GM18511 (cell line): Measurements from ENCODE around the gene SPTBN1.
"Not testable (repeated sequence)": the region's sequence is repeated elsewhere in the genome, so short reads cannot be mapped to it uniquely, and the experiment has no call there.

Source experiments
- ATAC-seq: cut with Tn5 transposase; IDR thresholded peaks from one replicate; pipeline ENCODE4 v1.9.1; 2021; ENCODE audit warnings: mild to moderate bottlenecking, moderate library complexity; ENCODE audit not compliant: unreplicated experiment

SPTBN1 gene

DNA sequence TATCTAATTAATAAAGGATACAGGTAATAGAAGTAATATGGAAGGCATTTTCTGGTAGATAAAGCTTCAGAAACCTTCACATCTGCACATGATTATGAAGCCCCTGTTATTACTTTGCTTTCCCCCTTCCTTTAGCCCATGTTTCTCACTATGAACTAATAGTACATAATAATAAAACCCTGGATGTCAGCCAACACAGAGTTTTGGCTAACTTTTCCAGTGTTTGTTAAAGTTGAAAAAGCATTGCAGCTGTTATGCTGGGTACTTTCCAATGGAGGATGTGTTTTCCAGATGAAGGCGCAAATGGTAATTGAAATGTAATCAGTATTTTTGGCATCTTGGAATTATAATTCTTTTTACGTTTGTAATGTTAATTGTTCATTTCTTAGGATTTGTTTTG is 43.5 kb downstream of the SPTBN1 start:
- ATAC-seq: no peak

DNA sequence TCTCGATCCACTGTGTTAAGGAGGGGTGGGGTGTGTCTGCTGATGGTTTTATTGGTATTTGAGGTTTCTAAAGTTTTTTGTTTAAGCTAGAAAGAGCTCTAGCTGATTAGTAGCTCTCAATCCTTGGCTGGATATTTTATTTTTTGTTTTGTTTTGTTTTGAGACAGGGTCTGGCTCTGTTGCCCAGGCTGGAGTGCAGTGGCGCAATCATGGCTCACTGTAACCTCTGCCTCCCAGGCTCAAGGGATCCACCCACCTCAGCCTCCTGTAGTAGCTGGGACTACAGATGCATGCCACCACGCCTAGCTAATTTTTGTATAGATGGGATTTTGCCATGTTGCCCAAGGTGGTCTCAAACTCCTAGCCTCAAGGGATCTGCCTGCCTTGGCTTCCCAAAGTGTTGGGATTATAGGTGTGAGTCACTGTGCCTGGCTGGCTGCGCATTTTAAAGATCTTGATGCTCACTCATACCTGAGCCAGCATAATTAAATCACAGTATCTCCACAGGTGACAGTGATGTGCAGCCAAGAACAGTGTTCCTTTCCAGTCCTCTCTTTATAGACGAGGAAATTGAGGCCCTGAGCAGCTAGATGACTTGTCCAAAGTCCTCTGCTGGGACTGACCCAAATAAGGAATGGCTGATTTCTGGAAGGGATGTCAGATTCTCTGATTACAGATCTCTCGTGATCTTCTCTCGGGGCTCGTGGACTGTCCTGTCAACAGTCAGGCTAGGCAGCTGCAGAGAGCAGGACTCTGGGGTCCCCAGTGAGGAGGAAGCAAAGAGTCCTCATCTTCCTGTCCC is 44.5 kb downstream of the SPTBN1 start:
- ATAC-seq: no peak

DNA sequence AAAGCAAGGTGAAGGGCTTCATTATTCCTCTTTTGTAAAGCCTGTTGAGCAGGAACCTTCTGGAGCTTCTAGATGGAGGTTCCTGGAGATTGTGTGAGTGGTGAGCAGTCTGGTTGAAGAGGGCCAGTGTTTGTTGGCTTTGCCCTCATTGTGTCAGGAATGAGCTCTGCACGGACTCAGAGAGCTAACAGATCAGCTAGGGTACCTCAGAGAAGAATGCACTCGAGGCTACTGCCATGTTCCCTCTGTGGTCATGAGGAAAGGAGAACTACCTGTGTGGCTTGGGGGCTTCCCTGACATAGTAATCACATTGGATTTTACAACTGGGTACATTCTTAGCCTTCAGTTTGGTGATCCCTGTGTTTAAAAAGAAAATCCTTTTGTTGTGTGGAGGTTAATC is 46.6 kb downstream of the SPTBN1 start:
- ATAC-seq: no peak

DNA sequence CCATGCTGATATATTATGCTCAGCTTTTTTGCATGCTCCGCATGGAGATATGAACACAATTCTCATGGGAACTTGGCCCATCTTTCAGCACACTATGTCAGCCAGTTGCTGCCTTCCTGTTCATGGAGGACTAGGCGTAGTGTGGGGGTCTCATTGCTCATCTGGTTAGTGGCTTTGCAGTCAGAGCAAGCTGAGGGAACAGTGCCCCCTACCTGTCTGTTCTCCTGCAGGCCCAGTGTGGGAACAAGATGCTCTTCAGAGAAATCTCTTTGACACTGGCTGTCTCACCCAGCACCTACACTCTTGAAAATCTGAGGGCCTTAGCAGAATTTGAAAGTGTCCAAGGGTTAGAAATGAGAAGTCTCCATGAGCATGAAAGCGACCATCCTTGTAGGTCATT is 47.1 kb downstream of the SPTBN1 start:
- ATAC-seq: no peak

DNA sequence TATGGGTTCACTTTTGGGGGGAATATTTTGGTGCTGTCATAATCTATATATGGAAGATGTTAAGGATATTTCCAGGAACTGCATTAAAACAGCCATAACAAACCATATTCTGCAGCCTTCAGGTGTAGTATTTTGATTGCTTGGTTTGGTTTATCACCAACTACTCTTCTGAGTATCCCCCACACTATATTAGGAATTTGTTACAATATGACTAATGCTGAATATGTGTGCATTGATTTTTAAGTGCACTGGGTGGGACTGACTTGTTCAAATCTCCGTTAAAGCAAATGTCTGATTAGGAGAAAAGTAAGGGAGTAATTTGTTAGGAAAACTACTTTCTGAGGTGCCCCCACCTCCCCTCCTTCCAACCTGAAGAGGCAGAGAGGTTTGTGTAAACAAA is 47.7 kb downstream of the SPTBN1 start:
- ATAC-seq: no peak

DNA sequence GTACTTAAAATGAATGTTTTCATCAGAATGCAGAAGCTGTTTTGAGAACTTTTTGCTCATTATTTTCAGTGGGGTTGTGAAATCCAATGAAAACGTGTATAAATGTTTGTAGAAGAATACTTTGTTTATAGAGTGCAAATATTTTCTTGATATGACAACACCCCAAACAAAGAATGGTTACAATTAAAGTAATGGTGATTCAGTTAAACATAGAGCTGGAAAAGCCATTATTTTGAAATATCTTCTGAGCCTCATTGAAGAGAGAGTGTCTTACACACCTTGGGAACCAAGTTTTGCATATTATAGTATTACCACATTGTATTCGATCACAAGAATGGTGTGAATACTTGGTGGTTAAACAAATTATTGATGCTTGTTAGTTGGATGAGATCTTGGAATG is 48.7 kb downstream of the SPTBN1 start:
- no peak for ATAC-seq

DNA sequence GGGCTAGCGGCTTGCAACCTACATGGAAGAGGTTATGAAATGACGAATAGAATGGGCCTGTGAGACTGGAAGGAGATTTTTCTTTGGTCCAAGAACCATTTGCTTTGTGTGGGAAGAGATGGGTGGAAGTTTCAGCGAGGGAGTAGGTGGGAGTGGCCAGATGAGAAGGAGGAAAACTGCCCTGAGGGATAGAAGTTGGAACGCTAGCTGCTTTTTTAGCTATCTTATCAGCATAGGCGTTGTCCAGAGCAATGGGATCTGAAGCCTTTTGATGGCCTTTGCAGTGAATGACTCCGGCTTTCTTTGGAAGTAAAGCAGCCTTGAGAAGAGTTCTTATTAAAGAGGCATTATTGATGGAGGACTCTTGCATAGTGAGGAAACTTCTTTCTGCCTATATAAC is 52.4 kb downstream of the SPTBN1 start:
- ATAC-seq: no peak

DNA sequence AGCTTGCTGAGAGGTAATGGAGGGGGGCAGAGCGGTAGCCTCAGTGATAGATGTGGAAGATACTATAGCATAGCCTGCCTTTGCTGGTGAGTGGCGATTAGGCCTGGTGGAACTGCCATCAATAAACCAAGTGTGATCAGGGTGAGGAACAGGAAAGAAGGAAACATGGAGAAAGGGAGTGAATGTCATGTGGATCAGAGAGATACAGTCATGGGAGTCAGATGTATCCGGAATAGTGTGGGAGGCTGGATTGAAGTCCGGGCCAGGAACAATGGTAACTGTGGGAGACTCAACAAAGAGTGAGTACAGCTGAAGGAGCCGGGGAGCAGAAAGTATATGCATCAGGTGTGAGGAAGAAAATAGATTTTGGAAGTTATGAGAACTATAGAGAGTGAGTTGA is 52.9 kb downstream of the SPTBN1 start:
- not testable (repeated sequence) for ATAC-seq

DNA sequence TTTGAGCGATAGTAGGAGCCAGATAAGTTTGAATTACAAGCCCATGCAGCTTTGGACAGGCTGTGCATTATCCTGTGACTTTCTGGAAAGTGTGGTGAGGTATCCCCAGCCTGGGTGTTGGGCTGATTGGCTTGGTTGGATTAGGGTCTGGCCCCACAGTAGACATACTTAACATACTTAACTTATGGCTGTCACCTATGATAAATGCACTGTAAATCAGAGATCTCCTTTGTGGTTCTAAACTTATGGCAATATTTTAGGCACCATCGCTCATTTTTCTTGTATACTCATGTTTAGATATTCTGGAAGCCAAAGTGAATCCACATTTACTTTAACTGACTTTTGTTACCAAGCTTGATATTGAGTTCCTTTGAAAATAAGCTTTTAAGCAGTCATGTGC is 54.8 kb downstream of the SPTBN1 start:
- no peak for ATAC-seq

DNA sequence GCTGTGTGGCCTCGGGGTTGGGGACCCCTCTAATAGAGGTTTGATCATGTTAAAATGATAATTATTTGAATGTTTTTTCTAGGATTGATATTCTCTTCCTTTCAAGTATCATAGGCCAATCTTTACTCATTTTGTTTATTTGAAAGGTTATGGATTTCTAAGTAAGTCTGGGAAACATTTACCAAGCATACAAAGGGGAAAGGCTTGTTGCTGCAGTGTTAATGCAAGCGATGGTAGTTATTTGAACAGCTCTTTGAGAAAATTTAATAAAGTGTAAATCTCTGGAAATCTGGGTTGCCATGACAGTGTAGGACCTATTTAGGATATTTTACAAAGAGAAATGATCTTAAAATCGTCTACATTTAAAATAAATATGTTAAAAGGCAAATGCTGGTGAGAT is 56.1 kb downstream of the SPTBN1 start:
- ATAC-seq: no peak

DNA sequence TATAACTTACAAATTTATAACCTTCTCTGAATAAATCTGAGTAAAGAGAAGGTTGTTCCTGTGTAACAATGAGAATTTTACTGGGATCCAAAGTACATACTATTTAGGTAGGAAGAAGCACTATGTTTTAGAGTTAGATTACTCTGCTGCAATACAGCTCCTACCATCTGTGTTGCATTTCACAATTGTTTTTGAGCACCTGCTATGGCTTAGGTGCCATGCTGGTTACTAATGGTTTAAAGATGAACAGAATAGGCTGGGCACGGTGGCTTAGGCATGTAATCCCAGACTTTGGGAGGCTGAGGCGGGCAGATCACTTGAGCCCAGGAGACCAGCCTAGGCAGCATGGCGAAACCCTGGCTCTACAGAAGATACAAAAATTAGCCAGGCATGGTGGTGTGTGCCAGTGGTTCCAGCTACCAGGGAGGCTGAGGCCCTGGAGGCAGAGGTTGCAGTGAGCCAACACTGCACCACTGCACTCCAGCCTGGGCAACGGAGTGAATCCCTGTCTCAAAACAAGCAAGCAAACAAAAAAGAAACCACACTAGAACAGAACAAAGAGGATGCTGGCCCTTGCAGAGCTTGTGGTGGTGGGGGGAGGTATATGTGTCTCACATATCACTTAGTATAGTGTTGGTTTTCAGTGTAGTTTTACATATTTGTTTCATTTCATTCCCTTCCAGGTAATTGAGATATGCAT is 56.7 kb downstream of the SPTBN1 start:
- peak; percentile 58 for ATAC-seq

DNA sequence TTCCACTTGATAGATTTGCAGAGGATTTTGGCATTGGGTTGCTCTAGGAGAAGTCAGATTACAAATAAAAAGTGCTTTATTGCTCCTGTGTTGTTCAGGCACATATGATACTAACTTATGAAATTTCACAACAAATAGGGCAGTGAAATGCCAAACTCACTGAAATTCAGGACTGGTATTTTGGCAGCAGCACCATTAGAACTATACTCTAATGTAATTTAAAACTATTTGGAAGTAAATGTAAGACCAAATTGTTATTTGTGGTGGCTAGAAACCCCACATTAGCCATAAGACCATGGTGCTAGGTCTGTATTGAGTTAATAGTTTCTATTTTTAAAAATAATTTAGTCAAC is 57.2 kb downstream of the SPTBN1 start:
- ATAC-seq: no peak

DNA sequence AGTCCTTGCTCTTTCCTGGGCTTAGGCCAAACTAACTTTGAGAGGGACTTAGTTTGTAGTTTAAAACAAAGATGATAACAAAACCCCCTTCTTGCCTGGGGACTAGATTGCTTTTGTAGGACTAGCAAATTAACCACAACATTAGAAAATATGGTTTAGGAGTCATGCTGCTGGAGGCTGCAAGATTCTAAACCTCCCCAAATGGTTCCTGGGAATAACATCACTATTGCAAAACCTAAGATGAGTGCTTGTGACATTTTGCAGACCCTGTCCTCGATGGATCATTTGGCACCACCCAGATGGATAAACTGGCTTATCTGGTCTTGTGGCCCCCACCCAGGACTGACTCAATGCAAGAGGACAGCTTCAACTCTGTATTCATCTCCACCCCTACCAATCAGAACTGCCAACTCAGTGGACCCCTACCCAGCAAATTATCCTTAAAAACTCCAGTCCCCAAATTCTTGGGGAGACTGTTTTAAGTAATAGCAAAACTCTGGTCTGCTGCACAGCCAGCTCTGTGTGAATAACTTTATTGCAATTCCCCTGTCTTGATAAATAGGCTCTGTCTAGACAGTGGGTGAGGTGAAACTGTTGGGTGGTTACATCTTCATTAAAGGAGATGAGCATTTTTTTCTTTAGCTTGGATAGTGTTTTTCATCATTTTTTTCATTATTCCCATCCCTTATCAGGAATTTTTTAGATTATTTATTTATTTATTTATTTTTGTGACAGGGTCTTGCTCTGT is 58.9 kb downstream of the SPTBN1 start:
- no peak for ATAC-seq

DNA sequence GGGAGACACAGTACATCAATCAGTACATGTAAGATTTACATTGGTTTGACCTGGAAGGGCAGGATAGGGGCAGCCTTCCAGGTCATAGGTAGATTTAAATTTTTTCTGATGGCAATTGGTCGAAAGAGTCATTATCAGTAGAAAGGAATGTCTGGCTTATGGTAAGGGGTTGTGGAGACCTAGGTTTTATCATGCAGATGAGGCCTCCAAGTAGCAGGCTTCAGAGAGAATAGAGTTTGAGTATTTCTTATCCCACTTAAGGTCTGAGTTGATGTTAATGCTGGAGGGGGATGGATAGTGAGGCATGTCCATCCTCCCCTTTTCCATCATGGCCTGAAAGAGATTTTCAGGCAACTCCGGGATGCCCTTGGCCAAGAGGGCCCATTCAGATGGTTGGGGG is 60.7 kb downstream of the SPTBN1 start:
- ATAC-seq: no peak

DNA sequence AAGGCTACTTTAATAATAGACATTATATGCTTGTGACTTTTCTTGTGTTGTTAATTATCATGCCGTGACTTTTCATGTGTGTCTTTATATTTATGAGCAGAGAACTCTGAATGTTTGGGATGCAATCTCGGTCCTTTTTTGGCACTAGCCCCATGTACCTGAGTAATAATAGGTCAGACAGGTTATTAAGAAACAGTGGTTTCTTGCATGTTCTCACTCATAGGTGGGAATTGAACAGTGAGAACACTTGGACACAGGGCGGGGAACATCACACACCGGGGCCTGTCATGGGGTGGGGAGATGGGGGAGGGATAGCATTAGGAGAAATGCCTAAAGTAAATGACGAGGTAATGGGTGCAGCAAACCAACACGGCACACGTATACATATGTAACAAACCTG is 61.9 kb downstream of the SPTBN1 start:
- ATAC-seq: not testable (repeated sequence)

DNA sequence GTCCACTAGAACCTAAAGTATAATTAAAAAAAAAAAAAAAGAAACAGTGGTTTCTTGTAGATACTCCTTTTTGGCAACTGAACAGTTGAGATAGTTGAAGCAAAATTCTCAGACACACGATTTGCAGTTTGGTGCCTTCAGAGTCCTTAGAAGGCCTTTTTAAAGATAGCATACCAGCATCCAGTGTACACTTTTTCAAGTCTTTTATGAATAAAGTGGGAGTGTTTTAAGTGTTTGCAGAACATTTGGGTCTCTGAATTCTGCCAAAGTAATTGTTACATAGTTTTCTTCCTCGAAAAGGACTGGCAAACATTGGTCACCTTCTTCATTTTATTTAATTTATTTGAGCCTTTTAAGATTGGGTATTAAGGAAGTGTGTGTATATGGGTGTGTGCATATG is 62.3 kb downstream of the SPTBN1 start:
- no peak for ATAC-seq

DNA sequence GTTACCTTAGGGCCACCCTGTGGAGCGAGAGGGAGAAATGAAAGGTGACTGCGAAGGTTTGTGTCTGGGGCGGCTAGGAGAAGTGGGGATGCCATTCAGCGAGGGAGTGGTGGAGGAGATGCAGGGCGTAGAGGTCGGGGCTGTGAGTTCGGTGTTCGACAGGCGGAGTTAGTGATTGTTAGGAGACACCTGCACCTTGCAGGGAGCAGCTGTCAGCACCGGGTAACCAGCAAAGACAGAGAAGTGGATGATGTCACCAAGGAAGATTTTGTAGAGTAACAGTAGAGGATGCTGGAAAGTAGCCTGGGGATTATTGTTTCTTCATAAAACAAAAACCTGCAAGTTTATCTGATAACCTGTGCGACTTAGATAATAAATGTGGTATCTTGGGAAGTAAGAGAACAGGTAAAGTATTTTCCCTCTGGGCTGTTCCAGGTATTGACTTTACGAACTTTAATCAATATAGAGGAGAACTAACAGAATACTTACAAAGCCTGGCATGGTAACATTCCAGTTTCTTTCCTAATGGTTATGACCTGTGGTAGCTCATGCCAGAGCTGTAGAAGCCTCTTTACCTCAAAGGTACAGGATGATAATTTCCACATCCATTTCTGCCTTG is 63.8 kb downstream of the SPTBN1 start:
- no peak for ATAC-seq

DNA sequence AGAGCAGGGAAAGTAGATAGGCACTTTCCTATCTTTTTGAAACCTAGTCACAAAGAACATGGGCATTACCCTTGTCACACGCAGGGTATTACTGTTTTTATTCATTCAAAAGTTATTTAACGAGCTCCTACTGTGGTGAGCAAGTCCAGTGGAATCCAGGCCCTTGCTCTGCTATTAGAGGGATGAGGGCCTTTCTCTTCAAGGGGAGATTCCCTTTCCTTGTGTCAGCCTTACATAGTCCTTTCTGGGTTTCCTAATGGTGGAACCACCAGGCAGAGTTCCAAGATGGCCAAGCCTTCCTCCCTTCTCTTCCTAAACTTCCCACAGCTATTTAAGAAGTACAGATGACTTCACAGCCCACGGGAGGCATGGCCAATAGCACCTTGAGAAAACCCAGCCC is 64.6 kb downstream of the SPTBN1 start:
- no peak for ATAC-seq

DNA sequence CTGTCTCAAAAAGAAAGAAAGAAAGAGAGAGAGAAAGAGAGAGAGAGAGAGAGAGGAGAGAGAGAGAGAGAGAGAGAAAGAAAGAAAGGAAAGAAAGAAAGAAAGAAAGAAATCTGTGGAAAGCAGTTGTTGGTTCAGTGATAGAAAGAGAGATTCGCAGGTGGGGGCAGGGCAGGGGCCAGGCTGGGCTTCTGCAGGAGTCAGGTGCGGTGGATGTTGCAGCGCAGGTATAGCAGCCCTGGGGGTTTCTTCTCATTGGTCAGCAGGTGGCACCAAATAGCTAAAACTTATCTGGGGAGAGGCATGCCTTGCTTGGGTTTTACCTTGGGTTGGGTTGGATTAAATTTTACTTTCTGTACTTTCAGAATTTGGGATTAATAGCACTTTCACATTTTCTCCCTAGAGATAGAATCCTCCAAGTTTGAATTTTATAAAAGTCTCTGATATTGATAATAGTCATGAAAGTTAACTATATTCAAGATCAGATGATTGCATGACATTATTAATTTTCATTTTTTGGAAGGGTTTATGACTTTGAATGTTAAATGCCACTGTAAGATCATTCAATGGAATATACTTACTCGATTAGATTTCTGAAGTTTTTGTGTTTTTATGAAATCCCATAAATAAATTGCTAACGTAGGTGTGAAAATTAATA is 66.6 kb downstream of the SPTBN1 start:
- peak; percentile 76 for ATAC-seq

DNA sequence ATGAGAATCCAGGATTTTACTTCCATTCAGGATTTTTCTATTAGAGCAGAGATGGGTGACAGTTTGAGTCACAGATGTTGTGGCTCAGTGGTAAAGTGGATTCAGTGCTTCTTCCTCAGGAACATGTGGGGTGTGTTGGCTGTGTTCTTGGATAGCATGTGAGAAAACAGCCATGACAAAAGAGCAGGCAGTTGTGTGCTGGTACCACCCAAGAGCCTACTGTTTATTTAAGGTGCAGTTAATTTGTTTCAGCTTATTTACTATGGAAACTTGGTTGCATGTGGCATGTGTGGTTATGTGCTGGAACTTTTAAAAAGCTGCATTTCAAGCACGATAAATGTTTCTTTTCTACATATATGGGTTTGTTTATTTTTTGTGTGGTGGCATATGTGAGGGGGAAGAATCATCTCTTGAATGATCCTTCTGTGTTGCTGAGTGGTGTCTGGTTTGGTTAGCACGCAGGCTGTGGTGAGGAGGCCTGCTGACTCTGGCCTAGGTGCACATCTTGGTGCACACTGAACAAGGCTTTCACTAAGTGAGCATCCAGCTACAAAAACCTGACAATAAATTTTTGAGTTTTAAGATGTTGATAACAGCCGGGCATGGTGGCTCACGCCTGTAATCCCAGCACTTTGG is 67.3 kb downstream of the SPTBN1 start:
- ATAC-seq: no peak
